Astrocyte (in vitro differentiated cells and primary cell): Measurements from ENCODE around the gene CRYBG2.

Source experiments
- CTCF ChIP-seq: IDR thresholded peaks from 2 replicates; pipeline ENCODE4 v1.5.1; 2011; ENCODE audit warnings: low read depth, mild to moderate bottlenecking, inconsistent platforms, low read length, moderate library complexity; ENCODE audit not compliant: insufficient read depth
- EZH2 ChIP-seq: IDR thresholded peaks from 2 replicates; pipeline ENCODE4 v1.6.1; 2012; ENCODE audit warnings: mild to moderate bottlenecking, low read length, inconsistent platforms; ENCODE audit not compliant: insufficient read depth

GRCh38 chr1:26399034-26399433 is 45.1 kb upstream of the CRYBG2 start:
- TF ChIP-seq CTCF (no peak), EZH2 (no peak)
